HUDEP-2 (cell line): ENCODE measurements around the gene KCNJ6.
"Not testable (repeated sequence)": the region's sequence is repeated elsewhere in the genome, so short reads cannot be mapped to it uniquely, and the experiment has no call there.

Experiments used
- DNase-seq, 76 experiments: peaks; one replicate each; lab custom pipeline; 2025; ENCODE audit not compliant: unreplicated experiment in 76 of 76; lab: John Stamatoyannopoulos, UW

KCNJ6 gene

DNA sequence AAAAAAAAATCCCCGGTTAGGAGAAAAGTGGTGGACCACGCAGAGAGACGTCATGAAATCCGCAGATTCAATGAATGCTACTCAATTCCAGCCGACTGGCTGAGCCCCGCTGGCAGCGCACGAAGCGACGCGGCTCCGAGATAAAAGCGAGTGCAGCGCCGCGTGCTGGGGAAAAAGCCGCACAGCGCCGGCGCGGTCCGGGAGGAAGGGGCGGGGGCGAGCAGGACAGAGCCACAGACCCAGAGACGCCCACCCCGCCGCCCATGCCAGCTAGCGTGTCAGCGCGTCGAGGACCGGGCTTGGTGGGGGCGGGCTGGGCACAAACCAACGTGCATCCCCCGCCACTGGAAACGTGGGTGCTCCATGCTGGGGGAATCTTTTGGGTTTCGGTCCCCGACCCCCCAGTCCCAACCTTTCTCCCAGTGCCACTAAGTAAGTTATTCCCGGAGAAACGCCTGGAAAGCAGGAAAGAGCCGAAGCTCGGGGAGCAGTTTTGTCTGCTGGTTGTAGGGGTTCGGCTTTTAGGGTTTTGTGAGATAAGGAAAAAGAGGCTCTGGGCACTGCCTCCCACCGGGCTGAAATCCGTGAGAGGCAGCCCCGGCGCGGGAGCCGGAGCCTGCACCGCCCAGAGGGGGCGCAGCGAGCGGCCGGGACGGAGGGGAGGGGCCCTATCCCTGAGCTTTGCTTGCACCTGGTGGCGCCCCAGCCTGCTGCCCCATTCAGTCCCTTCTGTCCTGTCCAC, at the start of gene KCNJ6:
KCNJ6 (minus strand) TSS at position 148 of the 742 bp plus-strand sequence. CDS start 75,775 bp downstream, outside the sequence.
- peak in 13 of 76 experiments; percentile 4 to 27 (median 16) for DNase-seq

- DNase-seq: no peak
Observed at GRCh38 chr21:37965088-37965805, 49.0 kb upstream of the KCNJ6 start.

GRCh38 chr21:37958537-37958936, 42.3 kb upstream of the KCNJ6 start:
- DNase-seq: no peak

- DNase-seq: no peak
Observed at GRCh38 chr21:37956772-37957171, 40.5 kb upstream of the KCNJ6 start.

DNA sequence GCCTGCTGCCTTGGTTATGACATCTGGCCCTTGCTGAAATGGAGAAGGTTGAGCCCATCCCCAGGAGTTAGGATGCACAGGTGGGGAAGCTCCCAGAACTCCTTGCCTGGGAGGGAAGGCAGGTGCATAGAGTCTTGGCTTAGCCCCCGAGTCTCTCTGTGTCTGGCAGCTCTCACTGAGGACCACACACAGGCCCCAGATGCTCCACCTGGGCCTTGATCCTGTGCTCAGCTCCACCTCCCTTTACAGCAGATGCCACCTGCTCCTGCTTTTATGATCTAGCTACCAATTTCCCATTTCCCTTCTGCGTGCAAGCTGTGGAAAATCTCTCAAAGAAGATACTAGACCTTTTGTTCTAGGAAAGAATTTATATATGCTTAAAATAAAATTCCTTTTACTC, 28.8 kb upstream of the KCNJ6 start:
- DNase-seq: no peak

DNA sequence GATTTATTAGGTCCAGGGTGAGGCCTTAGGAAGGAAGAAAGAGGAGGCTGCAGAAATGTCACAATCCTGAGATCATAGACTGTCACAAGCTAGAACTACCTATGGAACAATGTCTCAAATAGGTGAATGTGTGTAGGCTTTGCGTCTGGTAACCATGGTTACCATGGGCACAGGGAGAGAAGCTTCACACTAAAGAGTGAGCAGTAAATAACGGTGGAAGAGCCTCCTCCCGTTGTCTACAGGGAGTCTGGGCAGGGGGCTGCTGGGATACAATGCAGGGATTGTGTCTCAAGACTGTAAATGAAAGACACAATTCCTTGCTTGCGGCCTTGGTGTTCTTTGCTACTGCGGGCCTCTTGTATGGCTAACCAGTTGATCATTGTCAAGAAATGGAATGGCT, 28.2 kb upstream of the KCNJ6 start:
- no peak for DNase-seq

DNA sequence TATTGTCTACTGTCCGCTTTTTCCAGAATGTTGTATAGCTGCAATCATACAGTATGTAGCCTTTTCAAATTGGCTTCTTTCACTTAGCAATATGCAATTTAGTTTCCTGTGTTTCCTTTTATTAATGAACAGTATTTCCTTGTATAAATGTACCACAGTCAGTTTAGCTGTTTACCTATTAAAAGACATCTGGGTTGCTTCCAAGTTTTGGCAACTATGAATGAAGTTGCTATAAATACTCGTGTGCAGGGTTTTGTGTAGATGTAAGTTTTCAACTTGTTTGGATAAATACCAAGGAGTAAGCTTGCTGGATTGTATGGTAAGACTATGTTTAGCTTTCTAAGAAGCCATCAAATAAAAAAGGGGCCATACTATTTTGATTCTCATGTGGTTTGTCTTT, 24.4 kb upstream of the KCNJ6 start:
- no peak for DNase-seq

DNA sequence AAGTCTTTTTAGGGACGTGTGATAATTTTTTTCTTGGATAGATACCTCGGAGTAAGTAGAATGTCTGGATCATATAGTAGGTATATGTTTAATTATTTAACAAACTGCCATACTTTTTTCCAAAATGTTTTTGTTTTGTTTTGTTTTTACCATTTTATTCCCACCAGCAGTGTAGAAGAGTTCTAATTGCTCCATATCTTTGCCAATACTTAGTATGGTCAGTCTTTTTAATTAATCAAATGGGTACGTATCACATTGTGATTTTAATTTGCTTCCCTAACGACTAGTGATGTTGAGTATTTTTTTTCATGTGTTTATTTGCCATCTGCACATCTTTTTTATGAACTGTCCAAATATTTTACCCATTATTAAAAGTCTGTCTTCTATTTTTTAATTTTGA, 23.6 kb upstream of the KCNJ6 start:
- DNase-seq: no peak

- no peak for DNase-seq
Observed at GRCh38 chr21:37939251-37939650, 23.0 kb upstream of the KCNJ6 start.

DNA sequence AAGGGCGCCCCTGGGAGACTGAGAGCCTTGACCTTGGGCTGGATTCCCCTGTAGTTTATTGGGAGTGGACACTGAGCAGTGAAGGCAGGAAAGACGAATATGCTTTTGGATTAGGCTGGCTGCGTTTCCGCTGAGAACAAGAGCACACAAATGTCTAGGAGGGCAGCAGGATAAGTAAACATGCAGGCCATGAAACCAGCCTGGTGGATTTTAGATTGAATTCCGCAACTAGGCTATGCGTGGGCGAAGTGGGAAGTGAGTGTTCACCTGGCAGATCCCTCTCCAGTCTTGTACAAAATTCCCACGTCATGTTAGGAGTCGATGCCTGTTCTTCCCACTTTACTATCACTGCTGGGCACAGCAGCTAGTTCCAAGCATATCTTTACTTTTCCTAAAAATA, 21.4 kb upstream of the KCNJ6 start:
- no peak for DNase-seq

DNA sequence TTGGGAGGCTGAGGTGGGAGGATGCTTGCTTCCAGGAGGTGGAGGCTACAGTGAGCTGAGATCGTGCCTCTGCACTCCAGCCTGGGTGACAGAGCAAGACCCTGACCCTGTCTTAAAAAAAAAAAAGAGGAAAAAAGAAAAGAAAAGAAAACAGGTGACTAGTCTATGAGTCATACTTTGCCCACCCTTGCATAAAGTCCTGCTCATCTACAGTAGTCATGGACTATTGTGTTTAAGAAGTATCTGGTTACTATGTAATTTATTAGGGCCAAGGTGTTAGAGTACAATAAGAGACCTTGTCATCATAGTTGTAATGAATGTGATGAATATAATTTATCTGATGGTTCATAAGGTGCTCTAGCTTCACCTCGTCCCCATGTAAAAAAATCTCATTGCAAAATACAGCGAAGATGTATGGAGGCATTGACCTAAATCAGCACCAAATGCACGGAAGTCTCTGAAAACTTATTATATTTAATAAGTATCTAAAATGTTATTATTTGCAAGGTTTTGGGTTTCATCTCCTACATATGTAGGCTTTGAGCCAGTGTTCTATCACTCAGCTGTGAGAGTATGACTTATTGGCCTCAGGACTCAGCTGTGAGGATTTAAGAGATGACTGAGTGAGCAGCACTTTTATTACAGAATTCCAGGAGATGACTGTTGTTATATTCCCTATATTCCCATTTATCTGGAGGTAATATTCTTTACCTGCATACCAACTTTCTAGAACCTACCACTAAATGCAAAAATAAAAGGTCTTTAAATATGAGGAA, 19.9 kb upstream of the KCNJ6 start:
- DNase-seq: no peak

DNA sequence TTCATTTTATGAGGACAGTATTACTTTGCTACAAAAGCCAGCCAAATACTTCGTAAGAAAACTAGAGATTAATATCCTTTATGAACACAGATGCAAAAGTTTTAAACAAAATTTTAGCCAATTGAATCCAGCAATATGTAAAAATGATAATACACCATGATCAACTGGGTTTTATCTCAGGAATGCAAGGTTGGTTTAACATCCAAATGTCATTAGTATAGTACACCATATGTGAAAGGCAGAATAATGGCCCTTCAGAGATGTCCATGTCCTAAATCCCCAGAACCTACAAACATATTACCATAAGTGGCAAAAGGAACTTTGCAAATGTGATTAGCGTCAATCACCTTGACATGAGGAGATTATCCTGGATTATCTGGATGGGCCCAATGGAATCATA, 16.7 kb upstream of the KCNJ6 start:
- DNase-seq: no peak

DNA sequence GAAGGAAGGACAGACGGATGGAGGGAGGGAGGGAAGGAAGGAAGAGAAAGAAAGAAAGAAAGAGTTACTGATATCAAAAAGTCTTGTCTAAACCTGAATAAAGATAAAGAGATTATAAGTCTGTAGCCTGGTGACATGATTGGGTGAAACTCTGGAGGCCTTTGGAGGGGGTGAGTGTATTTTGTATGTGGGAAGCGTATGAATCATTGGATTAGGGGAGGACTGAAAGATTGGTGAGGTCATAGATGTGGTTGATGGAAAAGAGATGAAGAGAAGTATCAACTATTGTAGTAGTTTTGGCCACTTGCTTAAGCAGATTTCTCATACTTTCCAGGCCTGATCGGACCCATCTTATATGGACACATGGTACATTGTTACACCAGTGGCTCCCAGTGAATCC, 11.5 kb upstream of the KCNJ6 start:
- no peak for DNase-seq

- DNase-seq: no peak
Observed at GRCh38 chr21:37921091-37921490, 4.8 kb upstream of the KCNJ6 start.

GRCh38 chr21:37920302-37920701, 4.0 kb upstream of the KCNJ6 start:
- not testable (repeated sequence) for DNase-seq

- no peak for DNase-seq
Observed at GRCh38 chr21:37917612-37918011, 1.4 kb upstream of the KCNJ6 start.

DNA sequence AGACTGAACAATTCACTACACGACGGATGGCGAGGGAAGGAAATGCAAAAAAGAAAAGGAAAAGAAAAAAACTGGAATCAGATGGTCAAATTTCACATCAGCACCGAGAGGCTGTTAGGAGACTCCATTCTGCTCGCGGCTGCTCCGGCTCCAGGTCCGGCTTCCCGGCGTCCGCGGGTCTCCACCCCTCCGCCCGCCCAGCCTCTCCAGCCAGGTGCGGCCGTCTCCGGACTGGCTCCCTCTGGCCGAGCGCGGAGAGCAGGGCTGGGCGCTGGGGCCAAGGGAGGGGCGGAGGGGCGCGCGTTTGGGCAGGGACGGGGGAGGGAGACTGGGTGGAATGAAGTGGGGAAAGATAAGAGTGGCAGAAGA, 332 bp downstream of the KCNJ6 start:
- DNase-seq: no peak

GRCh38 chr21:37915497-37915911, 753 bp downstream of the KCNJ6 start:
- no peak for DNase-seq

- DNase-seq: no peak
Observed at GRCh38 chr21:37912616-37913015, 3.6 kb downstream of the KCNJ6 start.

- no peak for DNase-seq
Observed at GRCh38 chr21:37909936-37910335, 6.3 kb downstream of the KCNJ6 start.

GRCh38 chr21:37908691-37909090, 7.6 kb downstream of the KCNJ6 start:
- DNase-seq: no peak

DNA sequence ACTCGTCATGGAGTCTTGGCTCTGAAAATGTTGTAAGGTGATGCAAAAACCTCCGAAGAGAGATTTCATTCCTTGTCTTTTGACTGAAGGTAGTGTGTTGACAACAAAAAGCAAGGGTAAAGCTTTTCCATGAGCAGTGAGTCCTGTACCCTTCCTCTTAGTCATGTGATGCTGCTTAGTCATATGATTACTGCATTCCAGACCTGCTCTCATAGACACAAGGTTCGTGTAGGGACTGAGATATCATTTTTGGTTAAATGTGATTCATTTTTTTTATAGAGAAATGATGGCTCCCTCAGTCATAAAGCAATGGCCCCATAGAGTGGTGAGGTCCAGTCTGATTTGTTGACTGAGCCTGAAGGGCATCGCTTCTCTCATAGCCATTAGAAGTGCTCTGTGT, 9.2 kb downstream of the KCNJ6 start:
- DNase-seq: no peak
